Psoas muscle (tissue), 8 donors: ENCODE results near the gene GATB. TPM values are rescaled to one million over a fixed set of nuclear protein-coding genes. Genes with fewer than 3 reads are reported as not detected.

Experiments used
- ATAC-seq, 4 donors: fragments of 200-7000 bp; cut with Tn5 transposase; one replicate each; pipeline ENCODE4 v1.9.1; 2020; ENCODE audit warnings: moderate library complexity in 3 of 4, mild to moderate bottlenecking in 2 of 4
- DNase-seq, 2 donors: peaks; one replicate each; pipeline ENCODE4 v3.0.0-alpha.2; 2020
- H3K27ac ChIP-seq: fragments of 200-600 bp; one replicate; pipeline ENCODE4 v1.8.0; 2022
- H3K27me3 ChIP-seq, 3 donors: fragments of 200-600 bp in 1 of 3; one replicate each; pipeline versions ENCODE4 v1.6.1 to v1.8.0; 2013 to 2022; ENCODE audit warnings: low read length in 2 of 3, mild to moderate bottlenecking in 2 of 3, moderate library complexity in 1 of 3; ENCODE audit not compliant: insufficient read depth in 3 of 3
- H3K36me3 ChIP-seq, 2 donors: fragments of 200-600 bp in 1 of 2; one replicate each; pipeline versions ENCODE4 v1.6.1 to v1.8.0; 2013 to 2022; ENCODE audit warnings: low read depth in 1 of 2, mild to moderate bottlenecking in 1 of 2, moderate library complexity in 1 of 2; ENCODE audit not compliant: insufficient read depth in 1 of 2
- H3K4me1 ChIP-seq: fragments of 200-600 bp; one replicate; pipeline ENCODE4 v1.8.0; 2022
- H3K4me3 ChIP-seq: fragments of 200-600 bp; one replicate; pipeline ENCODE4 v1.8.0; 2022; ENCODE audit warnings: mild to moderate bottlenecking
- H3K9me3 ChIP-seq: fragments of 200-600 bp; one replicate; pipeline ENCODE4 v1.8.0; 2022
- WGBS, 3 donors: extraction: QIAGEN DNeasy Blood & Tissue Kit; methylation state at CpG; one replicate each; pipeline versions ENCODE4 v1.1.6 to v1.1.7; 2013; 5-methylcytosine and 5-hydroxymethylcytosine counted together
- intact Hi-C, 2 donors: fragments of 100-400 bp; cut with DNase I; formaldehyde crosslinking; loops; one replicate each; pipeline versions ENCODE4 v1.11.0 to v1.14.2; 2022
- polyA plus RNA-seq, 3 donors: library from polyadenylated mRNA; stranded (reverse); fragments of 200-250 nt; gene quantifications; one replicate each; pipeline ENCODE4 v1.2.3, GENCODE V29; 2013
- total RNA-seq, 4 donors: library from RNA; stranded (reverse); fragmentation: NEBNext Ultra II Directional in 2 of 4; extraction: Animal tissue kit (Norgen Biotek cat#: 25700) in 2 of 4; gene quantifications; one replicate each; pipeline versions ENCODE4 v1.2.1 to v1.2.4, GENCODE V29; 2021 to 2023
- TF ChIP-seq, protein P1 (sequence below): fragments of 200-600 bp; IDR thresholded peaks from one replicate; pipeline ENCODE4 v1.8.0; 2022; ENCODE audit warnings: antibody characterized with exemption
- donor health status: healthy with polysubstance abuse.
- donor health status: DM: no; HTN: no; CAD: no; lungs with moderate emphysema.
- donor health status: Bipolar disorder and iron deficiency.
- donor health status: healthy.
- donor health status: DM: yes; HTN: yes; CAD: no.
- donor health status: DM: no; HTN: no; CAD: no.
- donor health status: DM: no; HTN: no; CAD: no.
- donor health status: DM: yes; HTN: yes; CAD: no.

Gene GATB
- total and polyA plus RNA-seq, 7 donors = 22.8 to 36.6 (median 28.3) TPM

DNA sequence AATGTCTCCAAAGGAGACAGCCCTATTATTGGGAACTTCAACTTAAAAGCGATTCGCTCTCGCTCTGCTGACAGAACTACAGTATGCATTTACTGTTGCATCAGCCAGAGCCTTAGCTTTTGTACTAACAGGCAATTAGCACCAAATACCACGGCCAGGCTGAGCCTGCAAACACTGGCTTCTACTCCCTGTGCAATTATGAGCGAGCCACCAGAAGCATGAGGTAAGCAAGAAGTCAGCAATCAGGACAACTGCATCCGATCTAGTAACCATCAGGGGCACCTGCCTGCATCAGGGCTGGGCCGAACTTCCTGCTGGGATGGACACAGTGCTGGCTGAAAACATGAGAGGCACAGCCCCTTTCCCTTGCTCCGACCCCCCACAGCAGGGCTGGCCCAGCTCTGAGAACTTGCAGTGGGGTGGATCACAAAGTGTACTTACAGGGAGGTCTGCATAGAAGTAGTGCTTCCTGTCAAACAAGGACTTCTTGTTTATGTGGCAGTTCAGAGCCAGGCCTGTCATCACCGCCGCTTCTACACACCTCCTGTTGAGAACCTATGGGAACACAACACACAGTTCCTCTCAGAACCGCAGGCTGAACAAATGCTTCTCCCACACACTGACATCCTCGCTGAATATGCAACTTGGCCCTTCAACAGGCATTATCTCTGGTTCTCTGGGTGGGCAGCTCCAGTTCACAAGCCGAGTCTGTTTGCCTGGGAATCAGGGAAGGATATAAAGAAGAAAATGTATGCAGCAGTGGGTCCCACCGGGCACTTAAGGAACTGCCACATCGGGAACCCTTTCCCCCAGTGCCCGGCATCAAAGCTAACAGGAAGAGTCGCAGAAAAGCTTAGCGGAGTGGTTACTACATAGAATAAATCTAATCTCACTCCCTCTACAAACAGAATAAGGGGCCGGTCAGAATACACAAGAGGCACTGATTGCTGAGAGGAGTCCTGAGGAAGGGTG, 41.5 kb downstream of the GATB start:
- no peak for ATAC-seq
- H3K27ac ChIP-seq = no peak overlapping the region
- H3K4me1 ChIP-seq = no peaks in the 10 kb centered on the region
- DNase-seq = no peak
- no peaks in the 10 kb centered on the region for H3K27me3 ChIP-seq
- H3K4me3 ChIP-seq = no peak overlapping the region
- no peaks in the 10 kb centered on the region for H3K9me3 ChIP-seq
- peaks cover 0 to 33% of the 10 kb centered on the region in 2 donors for H3K36me3 ChIP-seq
- WGBS, 3 donors = 90 to 93% (median 91%) methylated on average over 19 of the region's 19 CpGs
- intact Hi-C loops = no loop called here
- TF ChIP-seq, protein P1, sequence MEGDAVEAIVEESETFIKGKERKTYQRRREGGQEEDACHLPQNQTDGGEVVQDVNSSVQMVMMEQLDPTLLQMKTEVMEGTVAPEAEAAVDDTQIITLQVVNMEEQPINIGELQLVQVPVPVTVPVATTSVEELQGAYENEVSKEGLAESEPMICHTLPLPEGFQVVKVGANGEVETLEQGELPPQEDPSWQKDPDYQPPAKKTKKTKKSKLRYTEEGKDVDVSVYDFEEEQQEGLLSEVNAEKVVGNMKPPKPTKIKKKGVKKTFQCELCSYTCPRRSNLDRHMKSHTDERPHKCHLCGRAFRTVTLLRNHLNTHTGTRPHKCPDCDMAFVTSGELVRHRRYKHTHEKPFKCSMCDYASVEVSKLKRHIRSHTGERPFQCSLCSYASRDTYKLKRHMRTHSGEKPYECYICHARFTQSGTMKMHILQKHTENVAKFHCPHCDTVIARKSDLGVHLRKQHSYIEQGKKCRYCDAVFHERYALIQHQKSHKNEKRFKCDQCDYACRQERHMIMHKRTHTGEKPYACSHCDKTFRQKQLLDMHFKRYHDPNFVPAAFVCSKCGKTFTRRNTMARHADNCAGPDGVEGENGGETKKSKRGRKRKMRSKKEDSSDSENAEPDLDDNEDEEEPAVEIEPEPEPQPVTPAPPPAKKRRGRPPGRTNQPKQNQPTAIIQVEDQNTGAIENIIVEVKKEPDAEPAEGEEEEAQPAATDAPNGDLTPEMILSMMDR = no peak

DNA sequence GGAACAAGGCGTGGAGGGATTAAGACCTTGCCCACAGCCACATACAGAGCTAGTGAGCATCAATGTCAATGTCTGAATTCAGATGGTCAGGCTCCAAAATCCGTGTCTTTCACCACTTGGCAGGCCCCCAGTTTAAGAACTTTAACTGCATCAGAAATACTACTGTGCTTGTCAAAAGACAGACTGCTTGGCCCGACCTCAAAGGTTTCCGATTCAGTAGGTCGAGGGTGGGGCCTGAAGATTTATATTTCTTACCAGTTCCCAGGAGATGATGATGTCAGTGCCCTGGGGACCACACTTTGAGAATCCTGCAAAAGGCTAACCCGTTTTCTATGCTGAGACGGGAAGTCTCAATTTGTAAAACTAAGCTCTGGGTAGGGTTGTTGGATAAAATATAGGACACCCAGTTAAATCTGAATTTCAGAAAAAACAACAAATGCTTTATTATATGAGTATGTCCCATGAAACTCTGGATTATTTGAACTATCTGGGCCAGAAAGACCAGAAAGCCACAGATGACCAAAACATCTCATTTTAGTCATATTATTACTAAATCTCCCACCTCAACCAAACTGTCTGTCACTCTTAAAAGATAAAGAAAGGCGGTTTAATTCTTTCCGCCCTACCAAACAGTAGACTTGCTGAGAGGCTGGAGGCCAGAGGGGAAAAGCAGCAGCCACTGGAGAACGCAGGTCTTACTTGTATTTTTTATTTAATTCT, 42.7 kb downstream of the GATB start:
- intact Hi-C loops = no loop called here
- H3K9me3 ChIP-seq = no peaks in the 10 kb centered on the region
- no peak overlapping the region for H3K4me3 ChIP-seq
- DNase-seq (no peak), ATAC-seq (no peak)
- 67 to 79% (median 73%) methylated on average over 10 of the region's 10 CpGs for WGBS, 3 donors
- H3K36me3 ChIP-seq = peaks cover 0 to 33% of the 10 kb centered on the region in 2 donors
- H3K27ac ChIP-seq = no peak overlapping the region
- TF ChIP-seq, protein P1 = no peak
- H3K4me1 ChIP-seq = no peaks in the 10 kb centered on the region
- H3K27me3 ChIP-seq = no peaks in the 10 kb centered on the region

DNA sequence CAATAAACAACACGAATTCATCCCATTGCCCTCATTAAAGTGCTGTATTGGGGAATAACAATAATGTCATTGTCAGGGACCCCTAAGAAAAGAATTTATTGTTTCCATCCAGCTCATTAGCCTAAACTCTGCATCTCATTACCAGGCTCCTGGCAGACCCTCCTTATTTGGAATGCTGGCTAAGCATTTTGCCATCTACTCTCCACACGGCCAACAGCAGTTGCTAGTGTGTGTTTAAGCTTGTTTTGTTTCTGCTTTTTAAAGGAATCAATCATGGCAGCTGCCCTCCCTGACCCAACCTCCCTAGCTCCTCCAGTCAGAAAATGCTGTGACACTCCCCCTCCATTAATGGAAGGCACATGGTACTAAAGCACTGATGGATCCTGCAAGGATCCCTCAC, 43.5 kb downstream of the GATB start:
- 61 to 75% (median 68%) methylated on average over 2 of the region's 2 CpGs for WGBS, 3 donors
- H3K9me3 ChIP-seq = no peaks in the 10 kb centered on the region
- no peak for DNase-seq
- TF ChIP-seq, protein P1 = no peak
- no peaks in the 10 kb centered on the region for H3K4me1 ChIP-seq
- ATAC-seq = no peak
- H3K27ac ChIP-seq = no peak overlapping the region
- H3K36me3 ChIP-seq = peaks cover 0 to 33% of the 10 kb centered on the region in 2 donors
- intact Hi-C loops = no loop called here
- no peak overlapping the region for H3K4me3 ChIP-seq
- H3K27me3 ChIP-seq = no peaks in the 10 kb centered on the region

DNA sequence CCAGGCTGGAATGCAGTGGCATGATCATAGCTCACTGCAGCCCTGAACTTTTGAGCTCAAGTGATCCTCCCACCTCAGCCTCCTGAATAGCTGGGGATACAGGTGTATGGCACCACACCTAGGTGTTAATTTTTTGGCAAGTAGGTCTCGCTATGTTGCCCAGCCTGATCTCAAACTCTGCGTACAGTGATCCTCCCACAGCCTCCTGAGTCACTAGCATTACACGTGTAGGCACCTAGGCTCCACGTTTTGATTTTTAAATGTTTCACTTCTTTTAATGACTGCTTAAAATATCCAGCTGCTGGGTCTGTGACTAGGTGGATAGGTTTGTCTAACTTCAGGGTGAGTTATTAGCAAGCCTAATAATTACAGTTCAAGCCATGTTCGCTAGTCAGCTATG, 44.5 kb downstream of the GATB start:
- DNase-seq (no peak), ATAC-seq (no peak)
- Histone ChIP-seq H3K27me3 (no peaks in the 10 kb centered on the region), H3K27ac (no peak overlapping the region), H3K9me3 (no peaks in the 10 kb centered on the region), H3K36me3 (peaks cover 0 to 33% of the 10 kb centered on the region in 2 donors), H3K4me1 (no peaks in the 10 kb centered on the region), H3K4me3 (no peak overlapping the region)
- 90 to 94% (median 91%) methylated on average over 5 of the region's 5 CpGs for WGBS, 3 donors
- intact Hi-C loops = no loop called here
- TF ChIP-seq, protein P1 = no peak
